AG10803 (cell line): ENCODE measurements around the gene TRMT2A.

Experiments used
- DNase-seq: peaks from one replicate; pipeline ENCODE4 v3.0.0; 2010; ENCODE audit warnings: low read depth
- H3K4me3 ChIP-seq: 2 replicates; pipeline ENCODE4 v1.5.1; 2011; ENCODE audit warnings: mild to moderate bottlenecking, low read length, control low read depth
- TF ChIP-seq, protein P1 (sequence below): conservative IDR thresholded peaks from 2 replicates; pipeline ENCODE4 v1.5.1; 2011; ENCODE audit warnings: mild to moderate bottlenecking, low read length, control low read depth, inconsistent platforms

TRMT2A gene

DNA sequence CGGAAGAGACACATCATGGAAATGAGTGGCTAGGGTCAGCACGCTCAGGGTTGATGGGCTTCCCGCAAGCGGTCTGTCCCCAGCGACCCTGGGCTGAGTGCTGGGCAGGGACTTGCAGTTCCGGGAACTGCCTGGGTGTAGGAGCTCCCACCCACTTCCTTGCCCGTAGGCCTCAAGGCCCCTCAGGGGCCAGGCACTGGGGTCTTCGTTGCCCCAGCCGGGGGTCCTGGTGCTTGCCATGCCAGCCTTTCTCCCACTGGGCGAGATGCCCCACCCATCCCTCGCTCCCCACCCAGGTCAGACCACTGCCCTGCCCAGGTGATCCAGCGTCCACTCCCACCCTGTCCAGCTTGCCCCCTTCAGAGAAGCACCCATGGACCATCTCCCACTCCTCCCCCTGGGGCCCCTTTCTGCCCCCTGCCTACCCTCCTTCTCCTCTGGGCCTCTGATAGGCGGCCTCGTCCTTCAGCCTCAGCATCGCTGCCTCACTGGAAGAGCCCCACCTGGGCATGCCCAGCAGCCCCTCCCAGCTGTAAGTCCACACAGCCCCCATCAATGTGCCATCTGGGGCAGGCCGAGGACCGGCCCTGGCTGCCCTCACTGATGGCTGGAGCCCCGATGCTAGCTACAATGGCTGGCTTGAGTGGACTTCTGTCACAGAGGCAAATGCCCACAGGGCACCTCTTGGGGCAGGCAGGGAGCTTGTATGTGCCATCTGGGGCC lies 54.8 kb downstream of the TRMT2A start:
- no peak overlapping the region for H3K4me3 ChIP-seq
- TF ChIP-seq, protein P1, sequence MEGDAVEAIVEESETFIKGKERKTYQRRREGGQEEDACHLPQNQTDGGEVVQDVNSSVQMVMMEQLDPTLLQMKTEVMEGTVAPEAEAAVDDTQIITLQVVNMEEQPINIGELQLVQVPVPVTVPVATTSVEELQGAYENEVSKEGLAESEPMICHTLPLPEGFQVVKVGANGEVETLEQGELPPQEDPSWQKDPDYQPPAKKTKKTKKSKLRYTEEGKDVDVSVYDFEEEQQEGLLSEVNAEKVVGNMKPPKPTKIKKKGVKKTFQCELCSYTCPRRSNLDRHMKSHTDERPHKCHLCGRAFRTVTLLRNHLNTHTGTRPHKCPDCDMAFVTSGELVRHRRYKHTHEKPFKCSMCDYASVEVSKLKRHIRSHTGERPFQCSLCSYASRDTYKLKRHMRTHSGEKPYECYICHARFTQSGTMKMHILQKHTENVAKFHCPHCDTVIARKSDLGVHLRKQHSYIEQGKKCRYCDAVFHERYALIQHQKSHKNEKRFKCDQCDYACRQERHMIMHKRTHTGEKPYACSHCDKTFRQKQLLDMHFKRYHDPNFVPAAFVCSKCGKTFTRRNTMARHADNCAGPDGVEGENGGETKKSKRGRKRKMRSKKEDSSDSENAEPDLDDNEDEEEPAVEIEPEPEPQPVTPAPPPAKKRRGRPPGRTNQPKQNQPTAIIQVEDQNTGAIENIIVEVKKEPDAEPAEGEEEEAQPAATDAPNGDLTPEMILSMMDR = no peak
- DNase-seq = no peak
